GM12878 (cell line): Measurements from ENCODE around the gene C14orf39. TPM values are rescaled to one million over a fixed set of nuclear protein-coding genes. Genes with fewer than 3 reads are reported as not detected.

Source experiments
- ATAC-seq: fragments of 200-7000 bp; cut with Tn5 transposase; 3 replicates; pipeline ENCODE4 v1.9.1; 2020; ENCODE audit warnings: mild to moderate bottlenecking, moderate library complexity
- BruUV-seq: library from RNA; stranded (reverse); fragments of 400-500 nt; replicated peaks from 2 replicates; lab custom pipeline; 2021; lab: Mats Ljungman, UMichigan
- CTCF ChIA-PET: fragments of 300-600 bp; sonication (Branson Sonifier 250); formaldehyde crosslinking; extraction: SDS; loops from one replicate; lab custom pipeline; 2021; ENCODE audit warnings: inconsistent platforms; lab: Yijun Ruan, JAX
- POLR2A ChIA-PET: fragments of 350-600 bp; formaldehyde crosslinking; extraction: SDS; loops from one replicate; lab custom pipeline; 2021; ENCODE audit warnings: inconsistent platforms; lab: Charles Lee
- RAD21 ChIA-PET: fragments of 300-600 bp; sonication (Branson Sonifier 250); formaldehyde crosslinking; loops from one replicate; lab custom pipeline; 2023; ENCODE audit warnings: antibody characterized with exemption; ENCODE audit not compliant: unreplicated experiment; lab: Charles Lee
- SMC1A ChIA-PET: fragments of 300-600 bp; sonication (Branson Sonifier 250); formaldehyde crosslinking; loops from one replicate; lab custom pipeline; 2023; ENCODE audit not compliant: unreplicated experiment, uncharacterized antibody; lab: Charles Lee
- DNase-seq: peaks from one replicate; pipeline ENCODE4 v3.0.0-alpha.2; 2011; ENCODE audit warnings: low read depth, low spot score
- FAIRE-seq: peaks from 3 replicates; lab custom pipeline; 2011; peaks lifted over from hg19 to GRCh38; lab: Jason Lieb, UNC
- H2AFZ ChIP-seq: 2 replicates; pipeline ENCODE4 v1.6.0; 2011; ENCODE audit warnings: low read depth, low read length, control low read depth; ENCODE audit not compliant: control insufficient read depth
- H3K27ac ChIP-seq: 2 replicates; pipeline ENCODE4 v1.5.1; 2011; ENCODE audit warnings: control low read depth; ENCODE audit not compliant: control insufficient read depth, insufficient read depth
- H3K27me3 ChIP-seq, 2 experiments: replicated peaks in 1 of 2; 2 replicates each; pipeline versions ENCODE4 v1.6.0 to v1.6.1; 2011; ENCODE audit warnings: low read length in 1 of 2; ENCODE audit not compliant: control insufficient read depth in 2 of 2, insufficient read depth in 2 of 2
- H3K36me3 ChIP-seq, 2 experiments: 2 replicates each; pipeline ENCODE4 v1.5.1; 2011; ENCODE audit warnings: low read length in 1 of 2; ENCODE audit not compliant: control insufficient read depth in 2 of 2, insufficient read depth in 2 of 2
- H3K4me1 ChIP-seq: 2 replicates; pipeline ENCODE4 v1.6.1; 2011; ENCODE audit warnings: mild to moderate bottlenecking, low read length, moderate library complexity, mixed read lengths; ENCODE audit not compliant: control insufficient read depth, insufficient read depth
- H3K4me2 ChIP-seq: 2 replicates; pipeline ENCODE4 v1.6.0; 2011; ENCODE audit warnings: control low read depth; ENCODE audit not compliant: control insufficient read depth, insufficient read depth
- H3K4me3 ChIP-seq: fragments of 200-600 bp; sonication (generic); 2 replicates; pipeline ENCODE4 v1.5.1; 2016
- H3K79me2 ChIP-seq: 2 replicates; pipeline ENCODE4 v1.6.0; 2011; ENCODE audit warnings: low read length; ENCODE audit not compliant: control insufficient read depth, insufficient read depth
- H3K9ac ChIP-seq: 2 replicates; pipeline ENCODE4 v1.8.0; 2011; ENCODE audit warnings: low read length, control low read depth, mixed read lengths; ENCODE audit not compliant: control insufficient read depth, insufficient read depth
- H3K9me3 ChIP-seq: replicated peaks from 3 replicates; pipeline ENCODE4 v1.5.1; 2011; ENCODE audit warnings: mild to moderate bottlenecking, low read length; ENCODE audit not compliant: control insufficient read depth, insufficient read depth
- H4K20me1 ChIP-seq: 2 replicates; pipeline ENCODE4 v1.6.0; 2011; ENCODE audit not compliant: control insufficient read depth, insufficient read depth
- HCFC1 ChIP-seq: fragments of 150-350 bp; IDR thresholded peaks from 2 replicates; pipeline ENCODE4 v1.6.1; 2014; ENCODE audit warnings: low read length
- KLF5 ChIP-seq: fragments of 450-650 bp; IDR thresholded peaks from 2 replicates; pipeline ENCODE4 v1.6.1; 2014; ENCODE audit warnings: mild to moderate bottlenecking; ENCODE audit not compliant: partially characterized antibody
- NR2C2 ChIP-seq: IDR thresholded peaks from 2 replicates; pipeline ENCODE4 v1.6.1; 2011; ENCODE audit warnings: borderline replicate concordance, low read depth; ENCODE audit not compliant: control insufficient read depth, insufficient read length
- NRF1 ChIP-seq: conservative IDR thresholded peaks from 2 replicates; pipeline ENCODE4 v1.6.1; 2011; ENCODE audit warnings: mild to moderate bottlenecking, low read depth, low read length, improper control_type of control experiment
- RELA ChIP-seq: fragments of 450-650 bp; IDR thresholded peaks from 2 replicates; pipeline ENCODE4 v1.8.0; 2014; ENCODE audit warnings: borderline replicate concordance; ENCODE audit not compliant: partially characterized antibody
- REST ChIP-seq: IDR thresholded peaks from 2 replicates; pipeline ENCODE4 v1.6.1; 2012; ENCODE audit warnings: mild to moderate bottlenecking, low read depth, low read length
- SREBF1 ChIP-seq: IDR thresholded peaks from 2 replicates; pipeline ENCODE4 v1.6.1; 2012; ENCODE audit warnings: mild to moderate bottlenecking, low read length
- WRNIP1 ChIP-seq: IDR thresholded peaks from 2 replicates; pipeline ENCODE4 v1.6.1; 2011; ENCODE audit warnings: low read depth, low read length, improper control_type of control experiment, borderline replicate concordance
- WGBS: methylation state at CpG from one replicate; pipeline ENCODE4 v1.1.6; 2016; ENCODE audit warnings: low lambda C conversion rate; ENCODE audit not compliant: insufficient replicate concordance, insufficient coverage; ENCODE audit errors: missing lambda C conversion rate; 5-methylcytosine and 5-hydroxymethylcytosine counted together
- in situ Hi-C: fragments of 300-500 bp; cut with MboI; formaldehyde crosslinking; loops from 9 replicates; pipeline ENCODE4 v1.14.3; 2018; ENCODE audit warnings: mixed read lengths
- intact Hi-C: fragments of 100-400 bp; cut with micrococcal nuclease; formaldehyde crosslinking; loops from one replicate; pipeline ENCODE4 v1.14.2; 2022; ENCODE audit not compliant: unreplicated experiment
- polyA plus RNA-seq, 11 experiments: library from polyadenylated mRNA; depleted of rRNA in 4 of 11; unstranded in 6 of 11; stranded (reverse) in 5 of 11; fragments of >200 nt; fragmentation: Nextera tagmentation in 4 of 11; fragmentation: Illumina TruSeq in 1 of 11; extraction: Ambion mirVana in 4 of 11; extraction: Trizol in 1 of 11; gene quantifications; 1 replicate in 1 of 11; 2 replicates in 10 of 11; pipeline versions ENCODE4 v1.2.1 to v1.2.3, GENCODE V29; 2011 to 2016; ENCODE audit warnings: inconsistent platforms in 2 of 11, missing spikeins in 2 of 11, low read depth in 1 of 11
- total RNA-seq, 4 experiments: library from RNA; depleted of rRNA in 3 of 4; stranded (reverse); fragments of >200 nt in 3 of 4; fragmentation: Illumina TruSeq in 1 of 4; extraction: Trizol in 1 of 4; gene quantifications; 2 replicates each; pipeline versions ENCODE4 v1.2.1 to v1.2.3, GENCODE V29; 2013 to 2021
- TF ChIP-seq, protein P1 (sequence below): fragments of 450-650 bp; formaldehyde crosslinking; IDR thresholded peaks from 2 replicates; pipeline ENCODE4 v1.4.0; 2020; ENCODE audit warnings: mild to moderate bottlenecking, moderate library complexity
- TF ChIP-seq, protein P2 (sequence below): fragments of 450-650 bp; IDR thresholded peaks from 2 replicates; pipeline ENCODE4 v1.6.1; 2017; ENCODE audit warnings: mild to moderate bottlenecking
- TF ChIP-seq, protein P3 (sequence below): IDR thresholded peaks from 2 replicates; pipeline ENCODE4 v1.6.1; 2011; ENCODE audit warnings: borderline replicate concordance, low read depth, mild to moderate bottlenecking, moderate library complexity, low read length; ENCODE audit not compliant: insufficient read depth, poor library complexity, severe bottlenecking

Gene C14orf39
- total and polyA plus RNA-seq, 10 of the 15 experiments (the other 5 are each of a cell fraction or from before 2014, with no cell fraction given) = 0.24 to 0.31 TPM; not detected in 8

GRCh38 chr14:60512973-60513571 lies 27.2 kb upstream of the C14orf39 start:
- DNase-seq = no peak
- ChIA-PET RAD21 (no interaction called here), SMC1A (interaction anchor here (0.6 kb wide), 1 partner anchor 317 kb away, joined by 5 read pairs; no protein-coding TSS in a partner anchor), CTCF (no interaction called here), POLR2A (no interaction called here)
- Histone ChIP-seq H3K27me3 (peaks cover 19 to 28% of the 10 kb centered on the region in 2 experiments), H3K27ac (no peak overlapping the region), H2AFZ (no peak overlapping the region), H3K4me1 (no peaks in the 10 kb centered on the region), H3K79me2 (no peaks in the 10 kb centered on the region), H3K9me3 (no peaks in the 10 kb centered on the region; the same call in 2 of the 3 replicates), H3K36me3 (no peaks in the 10 kb centered on the region), H3K4me2 (no peak overlapping the region), H4K20me1 (no peaks in the 10 kb centered on the region), H3K9ac (no peak overlapping the region), H3K4me3 (no peak overlapping the region)
- in situ Hi-C loops = no loop called here
- 1% methylated on average over 7 of the region's 7 CpGs for WGBS
- FAIRE-seq = no peak
- no TSS peak for BruUV-seq
- no peak for ATAC-seq
- intact Hi-C loops = no loop called here
- TF ChIP-seq, protein P1, sequence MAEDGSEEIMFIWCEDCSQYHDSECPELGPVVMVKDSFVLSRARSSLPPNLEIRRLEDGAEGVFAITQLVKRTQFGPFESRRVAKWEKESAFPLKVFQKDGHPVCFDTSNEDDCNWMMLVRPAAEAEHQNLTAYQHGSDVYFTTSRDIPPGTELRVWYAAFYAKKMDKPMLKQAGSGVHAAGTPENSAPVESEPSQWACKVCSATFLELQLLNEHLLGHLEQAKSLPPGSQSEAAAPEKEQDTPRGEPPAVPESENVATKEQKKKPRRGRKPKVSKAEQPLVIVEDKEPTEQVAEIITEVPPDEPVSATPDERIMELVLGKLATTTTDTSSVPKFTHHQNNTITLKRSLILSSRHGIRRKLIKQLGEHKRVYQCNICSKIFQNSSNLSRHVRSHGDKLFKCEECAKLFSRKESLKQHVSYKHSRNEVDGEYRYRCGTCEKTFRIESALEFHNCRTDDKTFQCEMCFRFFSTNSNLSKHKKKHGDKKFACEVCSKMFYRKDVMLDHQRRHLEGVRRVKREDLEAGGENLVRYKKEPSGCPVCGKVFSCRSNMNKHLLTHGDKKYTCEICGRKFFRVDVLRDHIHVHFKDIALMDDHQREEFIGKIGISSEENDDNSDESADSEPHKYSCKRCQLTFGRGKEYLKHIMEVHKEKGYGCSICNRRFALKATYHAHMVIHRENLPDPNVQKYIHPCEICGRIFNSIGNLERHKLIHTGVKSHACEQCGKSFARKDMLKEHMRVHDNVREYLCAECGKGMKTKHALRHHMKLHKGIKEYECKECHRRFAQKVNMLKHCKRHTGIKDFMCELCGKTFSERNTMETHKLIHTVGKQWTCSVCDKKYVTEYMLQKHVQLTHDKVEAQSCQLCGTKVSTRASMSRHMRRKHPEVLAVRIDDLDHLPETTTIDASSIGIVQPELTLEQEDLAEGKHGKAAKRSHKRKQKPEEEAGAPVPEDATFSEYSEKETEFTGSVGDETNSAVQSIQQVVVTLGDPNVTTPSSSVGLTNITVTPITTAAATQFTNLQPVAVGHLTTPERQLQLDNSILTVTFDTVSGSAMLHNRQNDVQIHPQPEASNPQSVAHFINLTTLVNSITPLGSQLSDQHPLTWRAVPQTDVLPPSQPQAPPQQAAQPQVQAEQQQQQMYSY = no peak
- TF ChIP-seq KLF5 (no peak), SREBF1 (no peak), REST (no peak), HCFC1 (no peak), WRNIP1 (no peak), RELA (no peak), NRF1 (no peak), NR2C2 (no peak)
- TF ChIP-seq, protein P2, sequence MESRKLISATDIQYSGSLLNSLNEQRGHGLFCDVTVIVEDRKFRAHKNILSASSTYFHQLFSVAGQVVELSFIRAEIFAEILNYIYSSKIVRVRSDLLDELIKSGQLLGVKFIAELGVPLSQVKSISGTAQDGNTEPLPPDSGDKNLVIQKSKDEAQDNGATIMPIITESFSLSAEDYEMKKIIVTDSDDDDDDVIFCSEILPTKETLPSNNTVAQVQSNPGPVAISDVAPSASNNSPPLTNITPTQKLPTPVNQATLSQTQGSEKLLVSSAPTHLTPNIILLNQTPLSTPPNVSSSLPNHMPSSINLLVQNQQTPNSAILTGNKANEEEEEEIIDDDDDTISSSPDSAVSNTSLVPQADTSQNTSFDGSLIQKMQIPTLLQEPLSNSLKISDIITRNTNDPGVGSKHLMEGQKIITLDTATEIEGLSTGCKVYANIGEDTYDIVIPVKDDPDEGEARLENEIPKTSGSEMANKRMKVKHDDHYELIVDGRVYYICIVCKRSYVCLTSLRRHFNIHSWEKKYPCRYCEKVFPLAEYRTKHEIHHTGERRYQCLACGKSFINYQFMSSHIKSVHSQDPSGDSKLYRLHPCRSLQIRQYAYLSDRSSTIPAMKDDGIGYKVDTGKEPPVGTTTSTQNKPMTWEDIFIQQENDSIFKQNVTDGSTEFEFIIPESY = no peak
- TF ChIP-seq, protein P3, sequence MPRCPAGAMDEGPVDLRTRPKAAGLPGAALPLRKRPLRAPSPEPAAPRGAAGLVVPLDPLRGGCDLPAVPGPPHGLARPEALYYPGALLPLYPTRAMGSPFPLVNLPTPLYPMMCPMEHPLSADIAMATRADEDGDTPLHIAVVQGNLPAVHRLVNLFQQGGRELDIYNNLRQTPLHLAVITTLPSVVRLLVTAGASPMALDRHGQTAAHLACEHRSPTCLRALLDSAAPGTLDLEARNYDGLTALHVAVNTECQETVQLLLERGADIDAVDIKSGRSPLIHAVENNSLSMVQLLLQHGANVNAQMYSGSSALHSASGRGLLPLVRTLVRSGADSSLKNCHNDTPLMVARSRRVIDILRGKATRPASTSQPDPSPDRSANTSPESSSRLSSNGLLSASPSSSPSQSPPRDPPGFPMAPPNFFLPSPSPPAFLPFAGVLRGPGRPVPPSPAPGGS = no peak
